ENCODE data around the gene PHACTR3. TPM values are rescaled to one million over a fixed set of nuclear protein-coding genes. Genes with fewer than 3 reads are reported as not detected.
"Not testable (repeated sequence)": the region's sequence is repeated elsewhere in the genome, so short reads cannot be mapped to it uniquely, and the experiment has no call there.

Gene PHACTR3
- total RNA-seq, 2 donors from 2014 or later, result not detected

GRCh38 chr20:59873409-59873808 is 269.1 kb downstream of the PHACTR3 start:
- Histone ChIP-seq H3K36me3 (no peaks in the 10 kb centered on the region), H3K27ac (no peak overlapping the region), H3K27me3 (replicated peaks; ENCODE audit: insufficient read depth) (no peaks in the 10 kb centered on the region), H3K4me1 (ENCODE audit: control insufficient read depth in 1 of 2, low read depth in 2 of 2) (no peaks in the 10 kb centered on the region), H3K9me3 (no peaks in the 10 kb centered on the region), H3K4me3 (no peak overlapping the region)
- ATAC-seq (ENCODE audit: insufficient number of reproducible peaks, low FRiP score, low read depth) (no peak), DNase-seq (ENCODE audit: low spot score) (no peak)
- TF ChIP-seq CTCF (IDR thresholded peaks at IDR 0.05), result no peak

GRCh38 chr20:59880198-59880597 is 275.9 kb downstream of the PHACTR3 start:
- H3K27me3 ChIP-seq (replicated peaks; ENCODE audit: insufficient read depth), result no peaks in the 10 kb centered on the region
- H3K9me3 ChIP-seq, result no peaks in the 10 kb centered on the region
- ATAC-seq (ENCODE audit: insufficient number of reproducible peaks, low FRiP score, low read depth) (no peak), DNase-seq (ENCODE audit: low spot score) (no peak)
- no peak for TF ChIP-seq CTCF (IDR thresholded peaks at IDR 0.05)
- no peak overlapping the region for H3K4me3 ChIP-seq
- H3K27ac ChIP-seq, result no peak overlapping the region
- no peaks in the 10 kb centered on the region for H3K36me3 ChIP-seq
- no peaks in the 10 kb centered on the region for H3K4me1 ChIP-seq (ENCODE audit: control insufficient read depth in 1 of 2, low read depth in 2 of 2)

- H3K4me3 ChIP-seq, result no peak overlapping the region
- no peak for ATAC-seq (ENCODE audit: insufficient number of reproducible peaks, low FRiP score, low read depth)
- no peak for TF ChIP-seq CTCF (IDR thresholded peaks at IDR 0.05)
Observed at GRCh38 chr20:59884494-59884893, 280.2 kb downstream of the PHACTR3 start.

GRCh38 chr20:59888050-59888449 is 283.7 kb downstream of the PHACTR3 start:
- Histone ChIP-seq H3K9me3 (no peaks in the 10 kb centered on the region), H3K4me1 (ENCODE audit: control insufficient read depth in 1 of 2, low read depth in 2 of 2) (no peaks in the 10 kb centered on the region), H3K36me3 (no peaks in the 10 kb centered on the region), H3K27ac (no peak overlapping the region), H3K27me3 (replicated peaks; ENCODE audit: insufficient read depth) (no peaks in the 10 kb centered on the region), H3K4me3 (no peak overlapping the region)
- no peak for TF ChIP-seq CTCF (IDR thresholded peaks at IDR 0.05)
- DNase-seq (ENCODE audit: low spot score), result no peak
- no peak for ATAC-seq (ENCODE audit: insufficient number of reproducible peaks, low FRiP score, low read depth)

More at GRCh38 chr20:59884494-59884893, 280.2 kb downstream of the PHACTR3 start:
- Histone ChIP-seq H3K9me3 (no peaks in the 10 kb centered on the region), H3K27me3 (replicated peaks; ENCODE audit: insufficient read depth) (no peaks in the 10 kb centered on the region), H3K4me1 (ENCODE audit: control insufficient read depth in 1 of 2, low read depth in 2 of 2) (no peaks in the 10 kb centered on the region), H3K36me3 (no peaks in the 10 kb centered on the region), H3K27ac (no peak overlapping the region)
- no peak for DNase-seq (ENCODE audit: low spot score)

- H3K27ac ChIP-seq; H3K4me3 ChIP-seq; DNase-seq (ENCODE audit: low spot score); H3K9me3 ChIP-seq; ATAC-seq (ENCODE audit: insufficient number of reproducible peaks, low FRiP score, low read depth); H3K4me1 ChIP-seq (ENCODE audit: control insufficient read depth in 1 of 2, low read depth in 2 of 2); H3K36me3 ChIP-seq; H3K27me3 ChIP-seq (replicated peaks; ENCODE audit: insufficient read depth): not testable (repeated sequence)
Observed at GRCh38 chr20:59890035-59890434, 285.7 kb downstream of the PHACTR3 start.

- Histone ChIP-seq H3K27ac (no peak overlapping the region), H3K27me3 (replicated peaks; ENCODE audit: insufficient read depth) (no peaks in the 10 kb centered on the region), H3K4me1 (ENCODE audit: control insufficient read depth in 1 of 2, low read depth in 2 of 2) (no peaks in the 10 kb centered on the region), H3K9me3 (no peaks in the 10 kb centered on the region), H3K36me3 (no peaks in the 10 kb centered on the region), H3K4me3 (no peak overlapping the region)
- ATAC-seq (ENCODE audit: insufficient number of reproducible peaks, low FRiP score, low read depth) (no peak), DNase-seq (ENCODE audit: low spot score) (no peak)
- no peak for TF ChIP-seq CTCF (IDR thresholded peaks at IDR 0.05)
Observed at GRCh38 chr20:59891581-59891980, 287.2 kb downstream of the PHACTR3 start.
